ENCODE data around the gene GSC2.

GSC2 gene

DNA sequence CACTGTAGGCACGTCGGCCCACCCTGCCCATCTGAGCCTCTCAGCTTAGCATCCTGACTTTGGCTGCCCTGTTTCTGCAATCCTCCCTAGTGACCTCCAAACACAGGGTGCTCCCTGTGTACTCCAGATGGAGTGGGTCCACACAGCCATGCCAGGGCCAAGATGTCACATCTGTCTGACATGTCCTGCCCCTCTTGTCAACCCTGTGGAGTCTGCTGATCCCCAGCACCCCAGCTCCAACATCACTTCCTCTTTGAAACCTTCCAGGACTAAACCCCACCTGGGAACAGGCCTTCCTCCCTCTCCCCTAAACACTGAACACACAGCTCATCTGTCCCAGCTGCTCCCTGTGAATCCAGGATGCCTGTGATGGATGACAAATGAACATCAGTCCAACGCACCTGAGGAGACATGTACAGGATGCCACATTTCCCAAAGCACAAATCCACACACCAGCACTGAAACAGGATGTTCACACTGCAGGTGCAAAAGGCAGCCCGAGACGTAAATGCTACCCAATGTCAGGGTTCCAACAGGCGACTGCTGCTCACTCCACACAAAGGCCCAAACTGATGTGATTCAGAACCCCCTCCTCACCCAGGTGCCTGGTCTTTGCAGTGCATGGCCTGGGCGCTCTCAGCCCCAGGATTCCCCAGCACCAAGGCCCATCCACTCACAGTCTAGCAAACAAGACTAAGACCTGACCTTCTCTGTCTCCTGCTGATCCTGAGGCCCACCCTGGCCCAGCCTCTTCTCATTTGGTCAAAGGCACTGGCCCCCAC is 21.0 kb downstream of the GSC2 start:
- TF ChIP-seq, protein P1, sequence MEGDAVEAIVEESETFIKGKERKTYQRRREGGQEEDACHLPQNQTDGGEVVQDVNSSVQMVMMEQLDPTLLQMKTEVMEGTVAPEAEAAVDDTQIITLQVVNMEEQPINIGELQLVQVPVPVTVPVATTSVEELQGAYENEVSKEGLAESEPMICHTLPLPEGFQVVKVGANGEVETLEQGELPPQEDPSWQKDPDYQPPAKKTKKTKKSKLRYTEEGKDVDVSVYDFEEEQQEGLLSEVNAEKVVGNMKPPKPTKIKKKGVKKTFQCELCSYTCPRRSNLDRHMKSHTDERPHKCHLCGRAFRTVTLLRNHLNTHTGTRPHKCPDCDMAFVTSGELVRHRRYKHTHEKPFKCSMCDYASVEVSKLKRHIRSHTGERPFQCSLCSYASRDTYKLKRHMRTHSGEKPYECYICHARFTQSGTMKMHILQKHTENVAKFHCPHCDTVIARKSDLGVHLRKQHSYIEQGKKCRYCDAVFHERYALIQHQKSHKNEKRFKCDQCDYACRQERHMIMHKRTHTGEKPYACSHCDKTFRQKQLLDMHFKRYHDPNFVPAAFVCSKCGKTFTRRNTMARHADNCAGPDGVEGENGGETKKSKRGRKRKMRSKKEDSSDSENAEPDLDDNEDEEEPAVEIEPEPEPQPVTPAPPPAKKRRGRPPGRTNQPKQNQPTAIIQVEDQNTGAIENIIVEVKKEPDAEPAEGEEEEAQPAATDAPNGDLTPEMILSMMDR (IDR thresholded peaks at IDR 0.05; ENCODE audit: extremely low read depth, missing control alignments) = no peak
- no peak for DNase-seq (ENCODE audit: low spot score)

DNA sequence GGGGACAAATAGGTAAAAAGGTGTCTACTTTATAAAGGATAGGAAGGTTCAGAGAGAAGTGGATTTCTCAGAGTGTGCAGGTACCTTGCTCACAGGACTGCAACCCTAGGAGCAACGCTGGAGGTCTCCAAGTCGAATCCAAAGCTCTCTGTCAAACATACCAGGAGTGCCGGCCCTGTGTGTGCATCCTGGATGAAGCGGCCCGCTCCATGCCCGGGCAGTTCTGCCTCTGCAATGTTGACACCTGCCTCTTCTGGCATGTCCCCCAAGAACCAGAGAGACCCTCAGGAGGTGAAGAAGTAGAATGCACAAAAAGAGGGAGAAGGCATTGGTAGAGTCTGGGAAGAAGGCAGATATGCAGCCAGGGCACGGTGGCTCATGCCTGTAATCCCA is 22.1 kb downstream of the GSC2 start:
- no peak for DNase-seq (ENCODE audit: low spot score)
- TF ChIP-seq, protein P1 (IDR thresholded peaks at IDR 0.05; ENCODE audit: extremely low read depth, missing control alignments) = no peak

DNA sequence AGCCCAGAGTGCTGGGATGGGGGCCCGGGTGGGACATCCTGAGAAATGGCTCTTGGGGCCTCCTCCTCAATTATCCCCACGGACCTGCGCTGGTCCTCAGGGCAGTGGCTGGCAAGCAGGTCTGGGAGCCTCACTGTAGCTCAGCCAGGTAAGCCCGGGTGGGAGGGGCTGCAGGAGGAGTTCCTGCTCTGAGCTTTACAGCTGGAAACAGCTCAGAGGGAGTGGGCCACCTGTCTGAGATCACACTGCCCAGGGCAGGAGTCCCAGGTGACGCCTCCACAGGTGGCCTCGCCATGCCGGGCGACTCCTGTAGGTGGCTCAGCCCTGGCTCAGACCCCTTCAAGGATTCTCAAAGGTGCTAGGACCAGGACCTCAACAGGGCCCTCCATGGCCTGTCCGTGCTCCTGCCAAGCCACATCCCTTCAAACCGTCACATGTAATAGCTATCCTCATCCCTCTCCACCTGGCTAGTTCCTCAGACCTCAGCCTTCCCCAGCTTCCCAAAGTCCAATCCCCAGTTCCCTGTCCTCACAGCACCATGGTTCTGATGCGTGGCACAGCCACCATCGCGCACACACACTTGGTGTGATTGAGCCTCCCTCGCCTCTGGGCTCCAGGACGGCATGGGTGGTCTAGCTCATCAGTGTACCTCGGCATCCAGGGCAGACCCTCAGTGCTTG is 22.6 kb downstream of the GSC2 start:
- no peak for DNase-seq (ENCODE audit: low spot score)
- TF ChIP-seq, protein P1 (IDR thresholded peaks at IDR 0.05; ENCODE audit: extremely low read depth, missing control alignments) = no peak

DNA sequence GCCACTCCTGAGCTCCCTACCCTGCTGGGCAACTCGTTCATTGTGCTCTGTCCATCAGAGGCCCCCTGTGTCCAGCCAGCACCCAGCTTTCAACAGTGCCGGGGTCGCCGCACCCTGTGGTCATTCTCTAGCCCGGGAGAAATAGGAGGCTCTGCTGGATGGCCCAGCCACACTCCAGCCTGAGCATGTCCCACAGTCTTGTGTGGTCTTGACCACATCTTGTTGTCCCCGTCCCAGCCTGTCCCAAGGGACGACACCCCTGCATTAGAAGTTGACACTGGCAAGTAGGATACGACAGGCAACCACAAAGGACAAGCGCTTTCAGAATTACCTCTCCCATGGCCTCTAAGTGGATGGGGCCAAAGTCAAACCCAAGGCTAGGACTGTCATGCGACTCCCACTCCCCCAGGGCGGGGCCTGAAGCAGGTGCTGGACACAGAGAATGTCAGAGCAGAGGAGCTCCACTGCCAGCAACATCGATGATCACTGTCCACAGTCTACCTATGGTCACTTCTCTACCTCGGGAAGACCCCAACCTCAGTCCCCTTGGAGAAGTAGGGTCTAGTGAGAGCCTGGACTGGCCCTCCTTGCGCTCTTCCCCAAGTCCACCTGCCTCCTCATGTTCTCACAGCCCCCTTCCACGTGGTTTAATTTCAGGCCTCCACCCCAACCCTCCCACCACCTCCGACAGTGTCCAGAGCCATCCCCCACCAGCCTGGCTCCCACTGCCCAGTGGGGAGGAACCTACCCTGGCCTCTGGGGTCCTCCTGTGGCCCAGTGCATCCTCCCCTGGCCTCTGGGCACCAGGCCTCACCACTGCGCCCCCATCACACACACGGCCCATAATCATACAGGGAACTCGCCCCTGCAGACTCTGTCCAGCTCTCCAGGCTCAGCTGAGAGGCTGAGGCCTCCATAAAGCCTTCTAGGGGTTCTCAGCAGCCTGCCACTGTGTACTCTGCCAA is 23.5 kb downstream of the GSC2 start:
- TF ChIP-seq, protein P1 (IDR thresholded peaks at IDR 0.05; ENCODE audit: extremely low read depth, missing control alignments) = no peak
- DNase-seq (ENCODE audit: low spot score) = no peak

DNA sequence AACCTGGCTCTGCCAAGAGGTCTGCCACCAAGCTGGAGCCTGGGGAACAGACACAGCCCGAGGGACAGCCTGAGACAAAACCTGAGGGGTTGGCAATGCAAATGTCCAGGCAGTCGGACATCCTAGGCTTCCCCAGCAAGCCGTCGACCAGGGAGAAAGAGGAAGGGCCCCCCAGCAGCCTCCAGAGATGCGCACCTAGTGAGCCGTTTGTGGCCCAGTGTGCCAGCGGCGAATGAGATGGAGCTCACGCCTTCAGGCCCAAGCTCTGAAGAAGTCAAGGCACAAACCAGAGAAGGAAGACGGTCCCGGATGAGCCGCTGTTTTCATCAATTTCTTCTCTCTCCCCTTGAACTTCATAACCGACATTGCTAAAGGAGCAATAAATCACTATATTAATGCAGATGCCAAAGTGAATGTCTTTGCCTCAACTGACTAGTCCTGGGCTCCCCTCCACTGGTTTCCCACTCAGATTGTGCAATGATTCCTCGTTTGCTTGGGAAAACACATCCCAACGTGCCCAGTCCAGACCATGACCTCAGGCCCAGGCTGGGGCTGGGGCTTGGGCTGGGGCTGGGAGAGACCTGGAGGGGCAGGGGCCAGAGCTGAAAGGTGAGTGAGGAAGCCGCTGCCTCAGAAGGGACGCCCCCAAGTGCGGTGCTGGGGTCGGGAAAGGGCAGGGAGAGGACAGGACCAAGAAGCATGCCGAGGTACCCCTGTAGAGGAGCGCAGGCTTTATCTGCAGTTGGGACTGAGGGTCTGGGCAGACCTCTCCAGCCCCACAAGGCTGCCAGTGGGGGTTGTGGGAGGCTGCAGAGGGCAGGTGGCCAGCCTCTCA is 24.4 kb downstream of the GSC2 start:
- no peak for DNase-seq (ENCODE audit: low spot score)

DNA sequence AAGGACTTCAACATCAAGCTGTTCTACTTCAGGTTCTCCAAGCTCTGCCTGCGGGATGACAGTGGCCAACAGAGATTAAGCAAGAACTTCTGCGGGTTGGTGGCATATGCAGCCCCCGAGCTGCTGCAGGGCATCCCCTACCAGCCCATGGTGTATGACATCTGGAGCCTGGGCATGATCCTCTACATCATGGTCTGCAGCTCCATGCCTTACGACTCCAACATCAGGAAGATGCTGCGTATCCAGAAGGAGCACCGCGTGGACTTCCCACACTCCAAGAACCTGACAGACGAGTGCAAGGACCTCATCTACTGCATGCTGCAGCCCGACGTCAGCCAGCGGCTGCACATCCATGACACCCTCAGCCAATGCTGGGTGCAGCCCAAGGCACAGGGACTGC is 25.1 kb downstream of the GSC2 start:
- DNase-seq (ENCODE audit: low spot score) = no peak
- TF ChIP-seq, protein P1 (IDR thresholded peaks at IDR 0.05; ENCODE audit: extremely low read depth, missing control alignments) = no peak

More for the DNA sequence above, 24.4 kb downstream of the GSC2 start:
- TF ChIP-seq, protein P1 (IDR thresholded peaks at IDR 0.05; ENCODE audit: extremely low read depth, missing control alignments) = no peak
